ENCODE data around the gene PGAM5.

Gene PGAM5

DNA sequence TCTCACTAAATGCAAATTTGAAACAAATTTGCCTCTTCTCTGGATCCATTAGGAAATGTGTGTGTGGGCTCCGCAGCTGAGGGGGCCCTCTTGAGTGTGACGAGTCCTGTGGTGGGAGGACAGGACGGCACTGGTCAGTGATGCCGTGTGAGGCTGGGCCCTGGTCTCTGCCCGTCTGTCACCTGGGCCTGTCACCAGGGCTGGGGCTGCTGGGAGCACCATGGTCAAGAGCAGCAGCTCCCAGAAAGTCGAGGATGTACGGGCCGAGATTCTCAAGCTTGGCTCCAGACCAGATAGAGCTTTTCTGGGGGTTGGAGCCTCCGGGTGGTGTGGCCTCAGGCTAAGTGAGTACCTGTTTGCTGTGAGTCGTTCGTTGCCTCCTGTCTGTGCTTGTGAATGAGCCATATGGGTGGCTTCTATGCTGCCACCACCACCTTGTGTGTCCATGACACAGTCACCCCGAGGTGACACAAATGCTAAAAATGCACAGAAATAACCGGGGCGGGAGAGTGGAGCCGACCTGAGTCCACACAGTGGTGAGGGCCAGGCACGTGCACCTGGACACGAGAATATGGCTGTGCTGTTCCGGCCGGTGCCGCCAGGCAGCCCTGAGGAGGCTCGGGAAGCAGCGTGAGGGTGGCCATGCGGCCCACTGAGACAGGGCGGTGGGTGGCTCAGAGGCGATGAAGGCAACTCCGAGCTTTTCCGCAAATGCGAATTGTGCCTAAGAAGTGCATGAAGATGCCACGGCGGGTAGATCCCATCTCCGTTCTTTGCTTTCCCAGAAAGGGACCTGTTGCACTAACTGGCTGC lies 8.7 kb downstream of the PGAM5 start:
- no peak overlapping the region for H3K4me3 ChIP-seq (ENCODE audit: low read depth, low read length)
- DNase-seq (ENCODE audit: low read depth): no peak
- TF ChIP-seq, protein P1, sequence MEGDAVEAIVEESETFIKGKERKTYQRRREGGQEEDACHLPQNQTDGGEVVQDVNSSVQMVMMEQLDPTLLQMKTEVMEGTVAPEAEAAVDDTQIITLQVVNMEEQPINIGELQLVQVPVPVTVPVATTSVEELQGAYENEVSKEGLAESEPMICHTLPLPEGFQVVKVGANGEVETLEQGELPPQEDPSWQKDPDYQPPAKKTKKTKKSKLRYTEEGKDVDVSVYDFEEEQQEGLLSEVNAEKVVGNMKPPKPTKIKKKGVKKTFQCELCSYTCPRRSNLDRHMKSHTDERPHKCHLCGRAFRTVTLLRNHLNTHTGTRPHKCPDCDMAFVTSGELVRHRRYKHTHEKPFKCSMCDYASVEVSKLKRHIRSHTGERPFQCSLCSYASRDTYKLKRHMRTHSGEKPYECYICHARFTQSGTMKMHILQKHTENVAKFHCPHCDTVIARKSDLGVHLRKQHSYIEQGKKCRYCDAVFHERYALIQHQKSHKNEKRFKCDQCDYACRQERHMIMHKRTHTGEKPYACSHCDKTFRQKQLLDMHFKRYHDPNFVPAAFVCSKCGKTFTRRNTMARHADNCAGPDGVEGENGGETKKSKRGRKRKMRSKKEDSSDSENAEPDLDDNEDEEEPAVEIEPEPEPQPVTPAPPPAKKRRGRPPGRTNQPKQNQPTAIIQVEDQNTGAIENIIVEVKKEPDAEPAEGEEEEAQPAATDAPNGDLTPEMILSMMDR (IDR thresholded peaks at IDR 0.05; ENCODE audit: insufficient read depth, low read depth, low read length, missing control alignments): no peak

DNA sequence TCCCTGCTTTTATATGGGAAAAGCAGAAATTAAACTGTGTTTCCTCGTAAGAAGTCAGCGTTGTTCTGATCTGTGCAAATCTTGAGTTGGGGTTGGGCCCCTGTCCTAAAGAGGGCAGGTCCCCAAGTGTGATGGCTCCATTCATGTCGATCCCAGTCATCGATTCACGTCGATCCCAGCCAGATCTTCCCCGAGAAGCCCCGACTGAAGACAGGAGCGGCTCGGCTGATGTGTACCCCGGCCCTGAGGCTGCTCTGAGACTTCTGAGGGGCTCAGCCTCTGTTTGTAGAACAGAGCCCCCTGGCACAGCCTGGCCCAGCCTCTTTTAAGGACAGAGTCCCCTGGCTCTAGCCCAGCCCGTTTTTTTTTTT lies 9.3 kb downstream of the PGAM5 start:
- TF ChIP-seq, protein P1 (IDR thresholded peaks at IDR 0.05; ENCODE audit: insufficient read depth, low read depth, low read length, missing control alignments): no peak
- H3K4me3 ChIP-seq (ENCODE audit: low read depth, low read length): no peak overlapping the region
- no peak for DNase-seq (ENCODE audit: low read depth)

DNA sequence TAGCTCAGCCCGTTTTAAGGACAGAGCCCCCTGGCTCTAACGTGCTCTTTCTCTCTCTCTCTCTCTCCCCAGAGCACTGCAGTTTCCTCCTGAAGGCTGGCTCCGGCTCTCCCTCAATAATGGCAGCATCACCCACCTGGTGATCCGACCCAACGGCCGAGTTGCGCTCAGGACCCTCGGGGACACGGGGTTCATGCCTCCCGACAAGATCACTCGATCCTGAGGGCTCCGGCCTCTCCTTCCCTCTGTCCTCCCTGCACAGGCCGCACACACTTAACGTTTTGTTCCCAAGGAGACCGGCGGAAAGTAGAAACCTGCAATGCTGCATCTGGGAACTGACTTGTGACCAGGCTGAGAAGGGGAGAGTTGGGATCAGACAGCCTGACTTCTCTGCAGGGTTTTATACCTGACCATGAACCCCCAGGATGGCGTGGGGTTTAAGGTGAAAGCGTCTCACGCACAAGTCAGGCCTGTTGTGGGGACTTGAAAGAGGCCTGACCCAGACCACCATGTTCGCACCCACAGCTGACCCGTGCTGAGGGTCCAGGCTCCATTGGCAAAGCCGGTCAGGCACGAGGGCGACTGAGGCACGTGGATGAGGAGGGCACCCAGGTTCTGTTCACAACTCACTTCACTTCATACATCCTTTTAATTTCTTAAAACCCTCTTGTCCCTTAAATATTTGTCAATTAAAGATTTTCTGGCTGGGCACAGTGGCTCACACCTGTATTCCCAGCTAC lies 10.1 kb downstream of the PGAM5 start:
- H3K4me3 ChIP-seq (ENCODE audit: low read depth, low read length): no peak overlapping the region
- no peak for DNase-seq (ENCODE audit: low read depth)
- TF ChIP-seq, protein P1 (IDR thresholded peaks at IDR 0.05; ENCODE audit: insufficient read depth, low read depth, low read length, missing control alignments): no peak

DNA sequence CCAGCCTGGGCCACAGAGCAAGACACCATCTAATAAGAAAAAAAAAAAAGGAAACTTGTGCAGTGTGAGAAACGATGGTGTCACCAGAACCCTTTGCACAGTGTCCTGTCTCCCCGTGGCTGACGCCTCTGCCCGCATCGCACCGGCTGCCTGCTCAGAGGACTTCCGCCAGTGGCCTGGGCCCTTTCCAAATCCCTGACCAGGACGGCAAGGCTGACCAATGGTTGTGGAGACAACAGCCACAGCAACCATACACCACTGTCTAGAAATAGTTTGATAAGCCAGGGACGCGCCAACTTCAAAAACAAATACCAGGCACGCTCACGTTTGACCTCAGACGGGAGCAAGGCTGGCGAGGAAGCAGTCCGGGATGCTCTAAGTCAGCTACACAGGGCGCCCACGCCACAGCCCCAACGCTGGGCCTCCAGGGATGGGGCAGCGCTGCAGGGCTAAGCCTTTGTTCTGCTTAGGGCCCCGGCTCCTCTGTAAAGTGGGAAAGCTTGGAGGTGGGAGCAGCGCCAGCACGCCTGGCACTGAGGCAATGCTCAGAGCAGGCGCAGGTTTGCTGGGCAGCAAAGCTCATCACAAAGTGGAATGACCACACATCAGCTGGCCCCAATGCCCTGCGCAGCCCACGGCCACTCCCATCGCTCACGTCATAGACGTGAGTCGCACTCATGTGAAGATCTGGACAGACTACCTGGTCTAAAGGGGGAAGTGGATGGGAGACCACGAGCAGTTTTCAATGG lies 12.5 kb downstream of the PGAM5 start:
- no peak for DNase-seq (ENCODE audit: low read depth)
- no peak overlapping the region for H3K4me3 ChIP-seq (ENCODE audit: low read depth, low read length)
- TF ChIP-seq, protein P1 (IDR thresholded peaks at IDR 0.05; ENCODE audit: insufficient read depth, low read depth, low read length, missing control alignments): no peak

DNA sequence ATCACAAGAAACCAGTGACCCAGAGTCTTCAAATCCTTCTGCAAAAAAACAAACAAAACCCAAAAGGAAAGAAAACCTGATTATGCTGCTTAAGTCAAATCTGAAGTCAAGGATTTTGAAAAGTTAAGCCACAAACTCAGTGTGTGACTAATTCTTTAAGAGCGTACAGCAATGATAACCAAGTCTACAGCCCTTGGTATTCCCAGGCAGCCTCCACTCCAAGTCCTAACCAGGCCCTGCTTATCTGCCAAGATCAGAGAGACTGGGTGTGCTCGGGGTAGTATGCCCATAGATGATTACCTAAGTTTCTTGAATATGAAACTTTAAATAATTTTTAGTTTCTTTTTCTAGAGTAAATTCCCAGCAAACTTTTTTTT lies 13.1 kb downstream of the PGAM5 start:
- no peak for DNase-seq (ENCODE audit: low read depth)

DNA sequence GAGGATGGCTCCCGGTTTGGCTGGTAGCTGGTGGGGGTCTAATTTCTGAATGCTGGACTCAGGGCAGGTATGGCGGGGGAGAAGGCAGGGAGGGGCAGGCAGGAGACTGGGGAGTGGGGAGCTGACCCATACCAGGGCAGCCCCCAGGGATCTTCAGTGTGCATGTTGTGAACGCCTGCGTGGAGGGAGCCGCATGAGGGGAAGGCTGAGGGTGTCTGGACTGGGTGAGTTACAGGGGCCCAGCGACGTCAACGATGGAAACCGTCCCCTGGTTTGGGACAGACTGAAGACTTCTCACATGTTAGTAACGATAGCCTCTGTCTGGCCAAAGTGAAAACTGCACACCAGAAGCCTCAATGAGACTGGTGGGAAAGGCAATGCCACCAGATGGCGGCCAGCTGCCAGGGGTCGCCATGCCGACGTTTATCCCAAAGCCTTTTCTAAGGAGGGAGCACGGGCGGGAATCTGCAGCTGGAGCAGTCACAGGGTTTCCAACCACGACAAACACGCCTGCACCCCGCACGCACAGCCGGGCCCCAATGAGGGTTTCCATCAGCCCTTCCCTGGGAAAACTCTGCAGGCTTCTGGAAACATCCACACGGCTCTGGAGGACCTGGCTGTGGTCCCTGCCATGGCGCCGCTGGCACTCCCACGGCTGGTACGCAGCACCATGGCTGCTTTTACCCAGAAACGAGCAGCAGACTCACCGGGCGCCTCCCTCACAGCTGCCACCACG lies 14.0 kb downstream of the PGAM5 start:
- no peak overlapping the region for H3K4me3 ChIP-seq (ENCODE audit: low read depth, low read length)
- no peak for DNase-seq (ENCODE audit: low read depth)
- TF ChIP-seq, protein P1 (IDR thresholded peaks at IDR 0.05; ENCODE audit: insufficient read depth, low read depth, low read length, missing control alignments): no peak

More for the DNA sequence above, 13.1 kb downstream of the PGAM5 start:
- no peak overlapping the region for H3K4me3 ChIP-seq (ENCODE audit: low read depth, low read length)
- TF ChIP-seq, protein P1 (IDR thresholded peaks at IDR 0.05; ENCODE audit: insufficient read depth, low read depth, low read length, missing control alignments): no peak
